ENCODE data around the gene CACNG7.

CACNG7 gene

GRCh38 chr19:53983457-53984289, 74.6 kb downstream of the CACNG7 start:
- Histone ChIP-seq H3K4me2 (ENCODE audit: low read depth, low read length, poor library complexity, severe bottlenecking) (no peak overlapping the region), H3K36me3 (ENCODE audit: insufficient read depth, low read length) (no peaks in the 10 kb centered on the region), H2AFZ (ENCODE audit: low read length) (no peak overlapping the region), H3K27me3 (ENCODE audit: insufficient read depth, low read length, poor library complexity, severe bottlenecking) (no peaks in the 10 kb centered on the region), H3F3A (ENCODE audit: low read depth) (no peaks in the 10 kb centered on the region), H3K9me3 (ENCODE audit: insufficient read depth, low read depth, low read length) (no peaks in the 10 kb centered on the region), H3K4me3 (ENCODE audit: low read length, poor library complexity, severe bottlenecking) (no peak overlapping the region), H3K9ac (ENCODE audit: low read depth, low read length, poor library complexity, severe bottlenecking) (no peak overlapping the region), H3K4me1 (ENCODE audit: insufficient read depth, low read length, poor library complexity, severe bottlenecking) (no peaks in the 10 kb centered on the region), H4K20me1 (ENCODE audit: insufficient read depth, low read length, poor library complexity, severe bottlenecking) (no peaks in the 10 kb centered on the region), H3K79me2 (ENCODE audit: insufficient read depth, low read length) (no peaks in the 10 kb centered on the region), H3K9me2 (replicated peaks; ENCODE audit: low read depth, low read length) (no peaks in the 10 kb centered on the region)
- TF ChIP-seq, protein P1, sequence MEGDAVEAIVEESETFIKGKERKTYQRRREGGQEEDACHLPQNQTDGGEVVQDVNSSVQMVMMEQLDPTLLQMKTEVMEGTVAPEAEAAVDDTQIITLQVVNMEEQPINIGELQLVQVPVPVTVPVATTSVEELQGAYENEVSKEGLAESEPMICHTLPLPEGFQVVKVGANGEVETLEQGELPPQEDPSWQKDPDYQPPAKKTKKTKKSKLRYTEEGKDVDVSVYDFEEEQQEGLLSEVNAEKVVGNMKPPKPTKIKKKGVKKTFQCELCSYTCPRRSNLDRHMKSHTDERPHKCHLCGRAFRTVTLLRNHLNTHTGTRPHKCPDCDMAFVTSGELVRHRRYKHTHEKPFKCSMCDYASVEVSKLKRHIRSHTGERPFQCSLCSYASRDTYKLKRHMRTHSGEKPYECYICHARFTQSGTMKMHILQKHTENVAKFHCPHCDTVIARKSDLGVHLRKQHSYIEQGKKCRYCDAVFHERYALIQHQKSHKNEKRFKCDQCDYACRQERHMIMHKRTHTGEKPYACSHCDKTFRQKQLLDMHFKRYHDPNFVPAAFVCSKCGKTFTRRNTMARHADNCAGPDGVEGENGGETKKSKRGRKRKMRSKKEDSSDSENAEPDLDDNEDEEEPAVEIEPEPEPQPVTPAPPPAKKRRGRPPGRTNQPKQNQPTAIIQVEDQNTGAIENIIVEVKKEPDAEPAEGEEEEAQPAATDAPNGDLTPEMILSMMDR (conservative IDR thresholded peaks at IDR 0.05; ENCODE audit: low read length), result no peak
- no peak for TF ChIP-seq EZH2phosphoT487 (IDR thresholded peaks at IDR 0.05; ENCODE audit: borderline replicate concordance)

DNA sequence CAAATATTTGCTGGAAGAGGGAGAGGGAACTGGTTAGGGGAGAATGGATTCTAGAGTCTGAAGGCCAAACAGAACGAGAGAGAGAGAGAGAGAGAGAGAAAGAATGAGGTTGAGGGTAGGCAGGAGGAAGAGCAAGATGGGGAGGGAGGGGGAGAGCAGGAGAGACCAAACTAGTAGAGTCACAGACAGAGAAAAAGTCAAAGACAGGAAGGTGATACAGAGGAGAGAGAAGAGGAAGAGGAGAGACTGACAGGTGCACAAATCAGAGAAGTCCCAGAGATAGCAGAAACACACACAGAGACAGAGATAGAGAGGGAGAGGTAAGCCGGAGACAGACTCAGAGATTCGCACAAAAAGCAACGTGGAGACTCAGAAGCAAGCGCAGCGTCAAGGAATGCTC, 76.8 kb downstream of the CACNG7 start:
- H3K27me3 ChIP-seq (ENCODE audit: insufficient read depth, low read length, poor library complexity, severe bottlenecking), result no peaks in the 10 kb centered on the region
- H3F3A ChIP-seq (ENCODE audit: low read depth), result no peaks in the 10 kb centered on the region
- H3K4me2 ChIP-seq (ENCODE audit: low read depth, low read length, poor library complexity, severe bottlenecking), result no peak overlapping the region
- no peak overlapping the region for H2AFZ ChIP-seq (ENCODE audit: low read length)
- no peaks in the 10 kb centered on the region for H3K9me3 ChIP-seq (ENCODE audit: insufficient read depth, low read depth, low read length)
- no peak overlapping the region for H3K9ac ChIP-seq (ENCODE audit: low read depth, low read length, poor library complexity, severe bottlenecking)
- no peaks in the 10 kb centered on the region for H3K79me2 ChIP-seq (ENCODE audit: insufficient read depth, low read length)
- no peak overlapping the region for H3K4me3 ChIP-seq (ENCODE audit: low read length, poor library complexity, severe bottlenecking)
- no peaks in the 10 kb centered on the region for H3K9me2 ChIP-seq (replicated peaks; ENCODE audit: low read depth, low read length)
- no peaks in the 10 kb centered on the region for H3K36me3 ChIP-seq (ENCODE audit: insufficient read depth, low read length)
- no peaks in the 10 kb centered on the region for H3K4me1 ChIP-seq (ENCODE audit: insufficient read depth, low read length, poor library complexity, severe bottlenecking)
- H4K20me1 ChIP-seq (ENCODE audit: insufficient read depth, low read length, poor library complexity, severe bottlenecking), result no peaks in the 10 kb centered on the region
- TF ChIP-seq EZH2phosphoT487 (IDR thresholded peaks at IDR 0.05; ENCODE audit: borderline replicate concordance), result no peak
- TF ChIP-seq, protein P1 (conservative IDR thresholded peaks at IDR 0.05; ENCODE audit: low read length), result no peak

GRCh38 chr19:53988981-53989380, 79.9 kb downstream of the CACNG7 start:
- no peak overlapping the region for H3K9ac ChIP-seq (ENCODE audit: low read depth, low read length, poor library complexity, severe bottlenecking)
- H3K4me1 ChIP-seq (ENCODE audit: insufficient read depth, low read length, poor library complexity, severe bottlenecking), result no peaks in the 10 kb centered on the region
- TF ChIP-seq, protein P1 (conservative IDR thresholded peaks at IDR 0.05; ENCODE audit: low read length), result no peak
- no peak for TF ChIP-seq EZH2phosphoT487 (IDR thresholded peaks at IDR 0.05; ENCODE audit: borderline replicate concordance)
- no peaks in the 10 kb centered on the region for H3K9me3 ChIP-seq (ENCODE audit: insufficient read depth, low read depth, low read length)
- H3K4me3 ChIP-seq (ENCODE audit: low read length, poor library complexity, severe bottlenecking), result no peak overlapping the region
- H3K36me3 ChIP-seq (ENCODE audit: insufficient read depth, low read length), result no peaks in the 10 kb centered on the region
- H2AFZ ChIP-seq (ENCODE audit: low read length), result no peak overlapping the region
- H3K27me3 ChIP-seq (ENCODE audit: insufficient read depth, low read length, poor library complexity, severe bottlenecking), result no peaks in the 10 kb centered on the region
- H4K20me1 ChIP-seq (ENCODE audit: insufficient read depth, low read length, poor library complexity, severe bottlenecking), result no peaks in the 10 kb centered on the region
- no peaks in the 10 kb centered on the region for H3K9me2 ChIP-seq (replicated peaks; ENCODE audit: low read depth, low read length)
- H3F3A ChIP-seq (ENCODE audit: low read depth), result no peaks in the 10 kb centered on the region
- no peak overlapping the region for H3K4me2 ChIP-seq (ENCODE audit: low read depth, low read length, poor library complexity, severe bottlenecking)
- H3K79me2 ChIP-seq (ENCODE audit: insufficient read depth, low read length), result no peaks in the 10 kb centered on the region
